ENCODE results near the gene TMTC2. TPM values are rescaled to one million over a fixed set of nuclear protein-coding genes. Genes with fewer than 3 reads are reported as not detected.

TMTC2 gene
- total RNA-seq, 2 experiments from 2014 or later = 1.8 to 2.1 TPM

GRCh38 chr12:82749015-82749414, 62.3 kb downstream of the TMTC2 start:
- intact Hi-C loops (cut with DNase I, micrococcal nuclease) = no loop called here
- no peaks in the 10 kb centered on the region for H3K36me3 Mint-ChIP-seq (ENCODE audit: low read depth)
- no peak for TF ChIP-seq CTCF (IDR thresholded peaks at IDR 0.05)
- no peaks in the 10 kb centered on the region for H3K27me3 Mint-ChIP-seq
- no peaks in the 10 kb centered on the region for H3K4me1 Mint-ChIP-seq (ENCODE audit: low read depth)
- no peak overlapping the region for H3K4me3 ChIP-seq (ENCODE audit: low read length)
- ATAC-seq (ENCODE audit: poor library complexity) = no peak
- no peaks in the 10 kb centered on the region for H3K9me3 Mint-ChIP-seq
- H3K9me3 ChIP-seq (ENCODE audit: control insufficient read depth in 1 of 2, insufficient read depth in 1 of 2, low read length in 2 of 2) = no peaks in the 10 kb centered on the region
- H3K27ac Mint-ChIP-seq = no peak overlapping the region
- H3K4me1 ChIP-seq (ENCODE audit: insufficient read depth, low read length) = no peaks in the 10 kb centered on the region
- no peaks in the 10 kb centered on the region for H3K27me3 ChIP-seq (ENCODE audit: control insufficient read depth in 1 of 2, insufficient read depth in 2 of 2, low read length in 2 of 2)
- no peaks in the 10 kb centered on the region for H3K36me3 ChIP-seq (ENCODE audit: insufficient read depth, low read length)
- CTCF ChIA-PET = interaction anchor here (0.6 kb wide), 1 partner anchor 120 kb away, joined by 3 read pairs; no protein-coding TSS in a partner anchor
- no peak for DNase-seq
- no peak overlapping the region for H3K4me3 Mint-ChIP-seq
- no peak overlapping the region for H3K27ac ChIP-seq (ENCODE audit: low read depth in 1 of 2, low read length in 2 of 2)
- POLR2A ChIA-PET = no interaction called here

GRCh38 chr12:82754856-82755255, 68.2 kb downstream of the TMTC2 start:
- no peaks in the 10 kb centered on the region for H3K4me1 ChIP-seq (ENCODE audit: insufficient read depth, low read length)
- Mint-ChIP-seq H3K4me3 (no peak overlapping the region), H3K27ac (no peak overlapping the region), H3K9me3 (no peaks in the 10 kb centered on the region), H3K36me3 (ENCODE audit: low read depth) (no peaks in the 10 kb centered on the region), H3K4me1 (ENCODE audit: low read depth) (no peaks in the 10 kb centered on the region), H3K27me3 (no peaks in the 10 kb centered on the region)
- H3K36me3 ChIP-seq (ENCODE audit: insufficient read depth, low read length) = no peaks in the 10 kb centered on the region
- intact Hi-C loops (cut with DNase I, micrococcal nuclease) = no loop called here
- no peak overlapping the region for H3K27ac ChIP-seq (ENCODE audit: low read depth in 1 of 2, low read length in 2 of 2)
- no peak for TF ChIP-seq CTCF (IDR thresholded peaks at IDR 0.05)
- DNase-seq (no peak), ATAC-seq (ENCODE audit: poor library complexity) (no peak)
- ChIA-PET POLR2A (no interaction called here), CTCF (interaction anchor here (0.6 kb wide), 1 partner anchor 118 kb away, joined by 3 read pairs; no protein-coding TSS in a partner anchor)
- H3K27me3 ChIP-seq (ENCODE audit: control insufficient read depth in 1 of 2, insufficient read depth in 2 of 2, low read length in 2 of 2) = no peaks in the 10 kb centered on the region
- no peaks in the 10 kb centered on the region for H3K9me3 ChIP-seq (ENCODE audit: control insufficient read depth in 1 of 2, insufficient read depth in 1 of 2, low read length in 2 of 2)
- H3K4me3 ChIP-seq (ENCODE audit: low read length) = no peak overlapping the region

- Histone ChIP-seq H3K27ac (ENCODE audit: low read depth in 1 of 2, low read length in 2 of 2) (no peak overlapping the region), H3K36me3 (ENCODE audit: insufficient read depth, low read length) (no peaks in the 10 kb centered on the region), H3K4me1 (ENCODE audit: insufficient read depth, low read length) (no peaks in the 10 kb centered on the region), H3K4me3 (ENCODE audit: low read length) (no peak overlapping the region), H3K27me3 (ENCODE audit: control insufficient read depth in 1 of 2, insufficient read depth in 2 of 2, low read length in 2 of 2) (no peaks in the 10 kb centered on the region), H3K9me3 (ENCODE audit: control insufficient read depth in 1 of 2, insufficient read depth in 1 of 2, low read length in 2 of 2) (no peaks in the 10 kb centered on the region)
- intact Hi-C loops (cut with DNase I, micrococcal nuclease) = no loop called here
- TF ChIP-seq CTCF (IDR thresholded peaks at IDR 0.05) = no peak
- no peaks in the 10 kb centered on the region for H3K36me3 Mint-ChIP-seq (ENCODE audit: low read depth)
- CTCF ChIA-PET = no interaction called here
- H3K27me3 Mint-ChIP-seq = no peaks in the 10 kb centered on the region
- no peak for DNase-seq
- ATAC-seq (ENCODE audit: poor library complexity) = no peak
- no peak overlapping the region for H3K4me3 Mint-ChIP-seq
- H3K27ac Mint-ChIP-seq = no peak overlapping the region
- H3K9me3 Mint-ChIP-seq = no peaks in the 10 kb centered on the region
- no peaks in the 10 kb centered on the region for H3K4me1 Mint-ChIP-seq (ENCODE audit: low read depth)
- POLR2A ChIA-PET = no interaction called here
Observed at GRCh38 chr12:82756303-82756702, 69.6 kb downstream of the TMTC2 start.

Data from CD4-positive, alpha-beta T cell (primary cell).